GM18867 (cell line): ENCODE data around the gene NPIPB2.

Experiments
- ATAC-seq: cut with Tn5 transposase; IDR thresholded peaks from one replicate; pipeline ENCODE4 v1.9.1; 2021; ENCODE audit warnings: mild to moderate bottlenecking, moderate library complexity; ENCODE audit not compliant: unreplicated experiment

NPIPB2 gene

GRCh38 chr16:11907160-11907970, 34.5 kb downstream of the NPIPB2 start:
- ATAC-seq: no peak

GRCh38 chr16:11903906-11904305, 37.9 kb downstream of the NPIPB2 start:
- ATAC-seq: no peak

GRCh38 chr16:11901091-11901490, 40.8 kb downstream of the NPIPB2 start:
- no peak for ATAC-seq

GRCh38 chr16:11896486-11897176, 45.2 kb downstream of the NPIPB2 start:
- no peak for ATAC-seq

GRCh38 chr16:11893571-11893970, 48.3 kb downstream of the NPIPB2 start:
- no peak for ATAC-seq

GRCh38 chr16:11892761-11893160, 49.1 kb downstream of the NPIPB2 start:
- ATAC-seq: no peak

- ATAC-seq: no peak
Observed at GRCh38 chr16:11890231-11890965, 51.4 kb downstream of the NPIPB2 start.

- ATAC-seq: no peak
Observed at GRCh38 chr16:11886881-11887280, 55.0 kb downstream of the NPIPB2 start.

GRCh38 chr16:11884035-11884434, 57.8 kb downstream of the NPIPB2 start:
- no peak for ATAC-seq

GRCh38 chr16:11880007-11880406, 61.8 kb downstream of the NPIPB2 start:
- no peak for ATAC-seq

GRCh38 chr16:11877374-11877773, 64.5 kb downstream of the NPIPB2 start:
- ATAC-seq: no peak
